B cell (primary cell): ENCODE results near the gene SGSH. TPM values are rescaled to one million over a fixed set of nuclear protein-coding genes. Genes with fewer than 3 reads are reported as not detected.

Source experiments
- ATAC-seq: fragments of 200-7000 bp; cut with Tn5 transposase; one replicate; pipeline ENCODE4 v1.10.0; 2021; ENCODE audit warnings: low read depth, mild to moderate bottlenecking, moderate number of reproducible peaks, moderate library complexity
- CTCF ChIA-PET: fragments of 350-600 bp; sonication (Branson Sonifier 250); formaldehyde crosslinking; loops from one replicate; lab custom pipeline; 2021; ENCODE audit warnings: antibody characterized with exemption, inconsistent platforms; lab: Charles Lee
- POLR2A ChIA-PET: fragments of 350-600 bp; sonication (Branson Sonifier 250); formaldehyde crosslinking; loops from one replicate; lab custom pipeline; 2021; ENCODE audit warnings: antibody characterized with exemption; lab: Charles Lee
- DNase-seq: peaks from one replicate; pipeline ENCODE4 v3.0.0; 2013
- H2AFZ ChIP-seq: 2 replicates; pipeline ENCODE4 v1.6.1; 2012; ENCODE audit warnings: mild to moderate bottlenecking, low read depth, low read length; ENCODE audit not compliant: insufficient read depth, poor library complexity, severe bottlenecking
- H3K27ac ChIP-seq, 2 donors: 1 replicate in 1 of 2; 2 replicates in 1 of 2; pipeline ENCODE4 v1.5.1; 2012 to 2013; ENCODE audit warnings: low read length in 2 of 2, mild to moderate bottlenecking in 2 of 2, moderate library complexity in 1 of 2
- H3K27me3 ChIP-seq, 4 experiments: fragments of 200-600 bp in 1 of 4; sonication (generic) in 1 of 4; replicated peaks in 1 of 4; 1 replicate in 2 of 4; 2 replicates in 2 of 4; pipeline versions ENCODE4 v1.6.1 to v1.7.0; 2013 to 2016; ENCODE audit warnings: low read length in 3 of 4, mild to moderate bottlenecking in 2 of 4, mixed read lengths in 1 of 4, moderate library complexity in 1 of 4; ENCODE audit not compliant: insufficient read depth in 4 of 4, control insufficient read depth in 3 of 4; ENCODE audit errors: control extremely low read depth in 1 of 4
- H3K36me3 ChIP-seq, 2 experiments: replicated peaks in 1 of 2; 1 replicate in 1 of 2; 2 replicates in 1 of 2; pipeline versions ENCODE4 v1.6.1 to v1.7.1; 2013; ENCODE audit warnings: low read length in 1 of 2; ENCODE audit not compliant: insufficient read depth in 2 of 2, control insufficient read depth in 1 of 2; ENCODE audit errors: control extremely low read depth in 1 of 2, extremely low read depth in 1 of 2
- H3K4me1 ChIP-seq, 2 donors: fragments of 200-600 bp in 1 of 2; sonication (generic) in 1 of 2; 1 replicate in 1 of 2; 2 replicates in 1 of 2; pipeline versions ENCODE4 v1.5.1 to v1.6.1; 2013 to 2017; ENCODE audit warnings: low read length in 2 of 2; ENCODE audit not compliant: control insufficient read depth in 2 of 2, insufficient read depth in 2 of 2
- H3K4me2 ChIP-seq: replicated peaks from 2 replicates; pipeline ENCODE3; 2012; ENCODE audit warnings: mild to moderate bottlenecking, low read depth, low read length; ENCODE audit not compliant: poor library complexity, severe bottlenecking
- H3K4me3 ChIP-seq, 5 experiments: fragments of 200-600 bp in 1 of 5; sonication (generic) in 1 of 5; 1 replicate in 3 of 5; 2 replicates in 2 of 5; pipeline versions ENCODE4 v1.5.1 to v1.7.0; 2011 to 2016; ENCODE audit warnings: low read length in 4 of 5, mild to moderate bottlenecking in 4 of 5, low read depth in 2 of 5, control low read depth in 1 of 5, moderate library complexity in 1 of 5; ENCODE audit not compliant: insufficient read depth in 1 of 5; ENCODE audit errors: control extremely low read depth in 1 of 5, extremely low read depth in 1 of 5
- H3K79me2 ChIP-seq: fragments of 200-600 bp; sonication (generic); one replicate; pipeline ENCODE4 v1.6.0; 2016; ENCODE audit warnings: low read length; ENCODE audit not compliant: control insufficient read depth, insufficient read depth
- H3K9ac ChIP-seq: fragments of 200-600 bp; sonication (generic); 2 replicates; pipeline ENCODE4 v1.6.1; 2017; ENCODE audit warnings: mild to moderate bottlenecking, low read length, moderate library complexity
- H3K9me3 ChIP-seq, 3 donors: one replicate each; pipeline versions ENCODE4 v1.6.1 to v1.7.1; 2013; ENCODE audit warnings: low read length in 2 of 3; ENCODE audit not compliant: control insufficient read depth in 2 of 3, insufficient read depth in 1 of 3; ENCODE audit errors: control extremely low read depth in 1 of 3
- H4K20me1 ChIP-seq: 2 replicates; pipeline ENCODE4 v1.6.0; 2012; ENCODE audit warnings: mild to moderate bottlenecking, low read length; ENCODE audit not compliant: insufficient read depth, control insufficient read depth, poor library complexity, severe bottlenecking
- H3K27ac Mint-ChIP-seq: one replicate; pipeline ENCODE4 v1.8.0; 2021; ENCODE audit warnings: mixed read lengths
- H3K27me3 Mint-ChIP-seq: one replicate; pipeline ENCODE4 v1.8.0; 2021; ENCODE audit warnings: mixed read lengths
- H3K4me1 Mint-ChIP-seq: one replicate; pipeline ENCODE4 v1.8.0; 2021; ENCODE audit warnings: mixed read lengths
- H3K4me3 Mint-ChIP-seq: one replicate; pipeline ENCODE4 v1.8.0; 2021; ENCODE audit warnings: mixed read lengths
- H3K9me3 Mint-ChIP-seq: one replicate; pipeline ENCODE4 v1.8.0; 2022; ENCODE audit warnings: mixed read lengths; ENCODE audit not compliant: insufficient read depth
- EZH2 ChIP-seq: IDR thresholded peaks from 2 replicates; pipeline ENCODE4 v1.6.1; 2012; ENCODE audit warnings: borderline replicate concordance, low read depth, mild to moderate bottlenecking, moderate library complexity, low read length; ENCODE audit not compliant: insufficient read depth, poor library complexity, severe bottlenecking
- WGBS: methylation state at CpG from one replicate; pipeline ENCODE4 v1.1.5; 2013; ENCODE audit warnings: missing lambda C conversion rate; ENCODE audit not compliant: insufficient coverage; 5-methylcytosine and 5-hydroxymethylcytosine counted together
- intact Hi-C: fragments of 100-400 bp; cut with micrococcal nuclease; formaldehyde crosslinking; loops from one replicate; pipeline ENCODE4 v1.10.0; 2022
- polyA plus RNA-seq: library from polyadenylated mRNA; depleted of rRNA; stranded (reverse); fragments of >200 nt; gene quantifications from 2 replicates; pipeline ENCODE4 v1.2.3, GENCODE V29; 2012
- total RNA-seq, 2 donors: library from RNA; stranded (reverse); fragments of 120-200 nt in 1 of 2; gene quantifications; 1 replicate in 1 of 2; 2 replicates in 1 of 2; pipeline versions ENCODE4 v1.2.3 to v1.2.4, GENCODE V29; 2013 to 2022
- TF ChIP-seq, protein P1 (sequence below): fragments of 200-600 bp; IDR thresholded peaks from one replicate; pipeline ENCODE4 v1.8.0; 2022; ENCODE audit warnings: antibody characterized with exemption, mild to moderate bottlenecking

The SGSH gene
- total and polyA plus RNA-seq, 2 donors (not counting 1 experiment from before 2014, with no cell fraction given): 44.5 to 83.7 TPM

DNA sequence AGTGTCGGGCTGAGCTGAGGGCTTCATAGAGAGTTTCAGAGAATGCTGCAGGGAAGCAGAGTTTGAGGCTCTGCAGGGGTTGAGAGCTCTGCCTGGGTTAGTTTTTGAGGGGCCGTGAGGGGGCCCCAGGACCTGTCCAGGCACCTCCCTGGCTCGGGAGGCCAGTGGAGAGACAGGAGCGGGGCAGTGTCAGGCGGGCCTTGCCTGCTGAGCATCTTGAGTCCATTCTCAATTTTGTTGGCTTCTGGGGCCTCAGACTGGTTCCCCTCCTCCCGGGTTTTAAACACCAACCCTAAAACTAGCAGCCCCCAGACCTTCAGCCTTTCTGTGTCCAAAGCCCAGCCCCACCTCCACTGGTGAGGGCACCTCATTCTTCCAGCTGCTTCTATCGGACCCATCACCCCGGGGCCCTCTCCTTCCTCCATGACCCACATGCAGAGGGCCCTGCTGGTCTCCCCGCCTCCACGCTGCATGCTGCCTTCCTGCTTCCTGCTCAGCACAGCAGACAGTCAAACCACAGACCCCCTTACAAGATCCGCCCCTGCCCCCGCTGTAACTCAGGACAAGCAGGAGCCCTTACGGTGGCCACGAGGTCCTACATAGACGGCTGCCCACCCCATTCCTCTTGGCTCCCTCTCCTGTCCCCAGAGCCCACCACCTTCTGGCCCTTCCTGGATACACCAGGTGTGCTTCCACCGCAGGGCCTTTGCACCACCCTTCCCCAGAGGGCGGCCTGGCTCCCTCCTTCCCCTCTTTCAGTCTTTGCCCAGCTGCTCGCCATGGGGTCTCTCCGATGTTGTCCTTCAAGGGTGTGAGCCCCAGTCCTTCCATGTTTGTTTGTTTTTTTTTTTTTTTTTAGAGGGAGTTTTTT is 44.3 kb upstream of the SGSH start:
- ATAC-seq (no peak), DNase-seq (peak; percentile 38)
- peak overlapping the region; percentile 97 for H3K4me3 Mint-ChIP-seq
- Histone ChIP-seq H4K20me1 (peaks cover 63% of the 10 kb centered on the region), H3K27ac (peak overlapping the region; percentile 64 to 86), H3K9me3 (no peaks in the 10 kb centered on the region), H3K9ac (peak overlapping the region; percentile 77), H3K27me3 (no peaks in the 10 kb centered on the region), H3K79me2 (peaks cover 73% of the 10 kb centered on the region), H3K4me3 (peak overlapping the region; percentile 46 to 99 (median 86)), H2AFZ (peak overlapping the region; percentile 41), H3K4me1 (peaks cover 35 to 55% of the 10 kb centered on the region in 2 donors), H3K36me3 (peaks cover 3 to 31% of the 10 kb centered on the region in 2 experiments), H3K4me2 (peak overlapping the region; percentile 92)
- H3K27me3 Mint-ChIP-seq: no peaks in the 10 kb centered on the region
- TF ChIP-seq EZH2: no peak
- TF ChIP-seq, protein P1, sequence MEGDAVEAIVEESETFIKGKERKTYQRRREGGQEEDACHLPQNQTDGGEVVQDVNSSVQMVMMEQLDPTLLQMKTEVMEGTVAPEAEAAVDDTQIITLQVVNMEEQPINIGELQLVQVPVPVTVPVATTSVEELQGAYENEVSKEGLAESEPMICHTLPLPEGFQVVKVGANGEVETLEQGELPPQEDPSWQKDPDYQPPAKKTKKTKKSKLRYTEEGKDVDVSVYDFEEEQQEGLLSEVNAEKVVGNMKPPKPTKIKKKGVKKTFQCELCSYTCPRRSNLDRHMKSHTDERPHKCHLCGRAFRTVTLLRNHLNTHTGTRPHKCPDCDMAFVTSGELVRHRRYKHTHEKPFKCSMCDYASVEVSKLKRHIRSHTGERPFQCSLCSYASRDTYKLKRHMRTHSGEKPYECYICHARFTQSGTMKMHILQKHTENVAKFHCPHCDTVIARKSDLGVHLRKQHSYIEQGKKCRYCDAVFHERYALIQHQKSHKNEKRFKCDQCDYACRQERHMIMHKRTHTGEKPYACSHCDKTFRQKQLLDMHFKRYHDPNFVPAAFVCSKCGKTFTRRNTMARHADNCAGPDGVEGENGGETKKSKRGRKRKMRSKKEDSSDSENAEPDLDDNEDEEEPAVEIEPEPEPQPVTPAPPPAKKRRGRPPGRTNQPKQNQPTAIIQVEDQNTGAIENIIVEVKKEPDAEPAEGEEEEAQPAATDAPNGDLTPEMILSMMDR: no peak
- no peaks in the 10 kb centered on the region for H3K9me3 Mint-ChIP-seq
- peaks cover 51% of the 10 kb centered on the region for H3K4me1 Mint-ChIP-seq
- POLR2A ChIA-PET: interaction anchor here (0.7 to 1.2 kb wide), 2 partner anchors 10 to 238 kb away, joined by 3 to 7 read pairs; no protein-coding TSS in a partner anchor
- peak overlapping the region; percentile 95 for H3K27ac Mint-ChIP-seq
- intact Hi-C loops: loop anchor here (5.0 kb wide), 3 partner anchors 227 to 1253 kb away; partner anchors contain the start of genes CCDC40, CEP131 and TBC1D16
- CTCF ChIA-PET: interaction anchor here (0.6 to 1.7 kb wide), 4 partner anchors 37 to 163 kb away, joined by 3 to 6 read pairs (median 4); partner anchors contain the start of gene GAA
- WGBS: 3% methylated on average over 15 of the region's 19 CpGs
